GM08714 (cell line): ENCODE data around the gene ORMDL3.
"Not testable (repeated sequence)": the region's sequence is repeated elsewhere in the genome, so short reads cannot be mapped to it uniquely, and the experiment has no call there.

ENCODE experiments used
- H3K4me3 ChIP-seq: fragments of 200-500 bp; sonication (Bioruptor generic); 2 replicates; pipeline ENCODE4 v1.5.1; 2014; ENCODE audit warnings: mild to moderate bottlenecking, low read length, inconsistent platforms
- ZNF274 ChIP-seq: IDR thresholded peaks from 2 replicates; pipeline ENCODE4 v1.6.1; 2012; ENCODE audit warnings: mild to moderate bottlenecking, low read depth, low read length

ORMDL3 gene

GRCh38 chr17:39899215-39899614 is 28.2 kb downstream of the ORMDL3 start:
- H3K4me3 ChIP-seq, result no peak overlapping the region
- no peak for TF ChIP-seq ZNF274

GRCh38 chr17:39898088-39898487 is 29.3 kb downstream of the ORMDL3 start:
- H3K4me3 ChIP-seq, result no peak overlapping the region
- no peak for TF ChIP-seq ZNF274

- no peak overlapping the region for H3K4me3 ChIP-seq
- TF ChIP-seq ZNF274, result no peak
These were observed 32.6 kb downstream of the ORMDL3 start for GRCh38 chr17:39894681-39895376.

GRCh38 chr17:39889200-39889599 is 38.2 kb downstream of the ORMDL3 start:
- no peak for TF ChIP-seq ZNF274
- no peak overlapping the region for H3K4me3 ChIP-seq

- H3K4me3 ChIP-seq, result no peak overlapping the region
- TF ChIP-seq ZNF274, result no peak
These were observed 40.3 kb downstream of the ORMDL3 start for GRCh38 chr17:39887078-39887477.

GRCh38 chr17:39886102-39886501 is 41.3 kb downstream of the ORMDL3 start:
- H3K4me3 ChIP-seq, result not testable (repeated sequence)

GRCh38 chr17:39872751-39873150 is 54.6 kb downstream of the ORMDL3 start:
- TF ChIP-seq ZNF274, result no peak
- H3K4me3 ChIP-seq, result no peak overlapping the region

GRCh38 chr17:39871801-39872200 is 55.6 kb downstream of the ORMDL3 start:
- no peak overlapping the region for H3K4me3 ChIP-seq
- TF ChIP-seq ZNF274, result no peak
